ENCODE data around the gene CYTH4. TPM values are rescaled to one million over a fixed set of nuclear protein-coding genes. Genes with fewer than 3 reads are reported as not detected.
A peak's percentile ranks its signal among the peaks of the same experiment; 100 is the strongest.
"Not testable (repeated sequence)": the region's sequence is repeated elsewhere in the genome, so short reads cannot be mapped to it uniquely, and the experiment has no call there.

Gene CYTH4
- total RNA-seq, 2 donors from 2014 or later = 2.3 to 7.9 TPM

DNA sequence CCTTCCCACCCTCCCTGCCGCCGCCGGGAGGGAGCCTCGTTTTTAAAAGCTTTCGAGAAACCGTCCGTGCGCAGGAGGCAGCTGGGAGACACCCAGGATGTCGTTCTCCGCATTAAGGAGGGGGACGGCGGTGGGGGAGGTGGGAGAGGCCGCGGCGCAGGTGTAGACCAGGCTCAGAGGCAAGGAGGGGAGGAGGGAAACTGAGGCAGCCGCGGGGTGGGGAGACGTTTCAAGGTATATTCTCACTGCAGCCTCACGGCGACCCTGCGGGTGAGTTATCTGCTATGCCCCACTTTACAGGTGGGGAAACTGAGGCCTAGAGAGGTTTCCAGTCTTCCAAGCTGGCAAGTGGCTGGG is 42.7 kb downstream of the CYTH4 start:
- no peak for ATAC-seq
- peaks cover 39% of the 10 kb centered on the region for H3K4me1 ChIP-seq
- H3K27ac ChIP-seq = no peak overlapping the region
- H3K36me3 ChIP-seq (replicated peaks in 1 of 2; ENCODE audit: insufficient read depth in 1 of 2, low read depth in 2 of 2) = no peaks in the 10 kb centered on the region
- no peak overlapping the region for H3K4me3 ChIP-seq
- peaks cover 0 to 8% of the 10 kb centered on the region in 2 donors for H3K27me3 ChIP-seq
- intact Hi-C loops (cut with DNase I) = no loop called here
- TF ChIP-seq POLR2A (IDR thresholded peaks at IDR 0.05) (no peak), CTCF (IDR thresholded peaks at IDR 0.05) (no peak)
- no peak for DNase-seq
- WGBS, 2 donors = 6 to 10% methylated on average over 13 to 21 of the region's 21 CpGs
- no peaks in the 10 kb centered on the region for H3K9me3 ChIP-seq

DNA sequence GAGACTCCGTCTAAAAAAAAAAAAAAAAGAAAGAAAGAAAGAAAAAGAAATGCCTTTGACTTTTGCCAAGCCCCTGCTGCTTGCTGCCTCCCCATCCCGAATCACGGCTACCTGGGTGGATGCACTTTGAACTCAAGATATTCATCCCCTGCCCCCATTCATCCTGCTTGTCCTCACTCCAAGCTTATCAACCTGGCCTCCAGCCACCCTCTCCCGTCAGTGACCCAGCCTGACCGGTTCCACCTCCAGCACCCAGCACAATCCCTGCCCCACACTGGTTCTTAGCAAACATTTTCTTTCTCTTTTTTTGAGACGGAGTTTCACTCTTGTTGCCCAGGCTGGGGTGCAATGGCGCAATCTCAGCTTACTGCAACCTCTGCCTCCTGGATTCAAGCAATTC is 44.4 kb downstream of the CYTH4 start:
- peak overlapping the region in 2 of 4 donors; percentile 67 to 72 for H3K27ac ChIP-seq
- peak; percentile 86 for ATAC-seq
- H3K4me1 ChIP-seq = peaks cover 47% of the 10 kb centered on the region
- WGBS, 2 donors = 9 to 12% methylated on average over 7 of the region's 7 CpGs
- peaks cover 0 to 8% of the 10 kb centered on the region in 2 donors for H3K27me3 ChIP-seq
- DNase-seq = peak; percentile 78 to 89 (median 88)
- H3K9me3 ChIP-seq = no peaks in the 10 kb centered on the region
- no peak for TF ChIP-seq POLR2A (IDR thresholded peaks at IDR 0.05)
- TF ChIP-seq CTCF (IDR thresholded peaks at IDR 0.05) = no peak
- no peak overlapping the region for H3K4me3 ChIP-seq
- intact Hi-C loops (cut with DNase I) = no loop called here
- no peaks in the 10 kb centered on the region for H3K36me3 ChIP-seq (replicated peaks in 1 of 2; ENCODE audit: insufficient read depth in 1 of 2, low read depth in 2 of 2)

GRCh38 chr22:37328017-37328416 is 45.7 kb downstream of the CYTH4 start:
- peaks cover 47% of the 10 kb centered on the region for H3K4me1 ChIP-seq
- TF ChIP-seq POLR2A (IDR thresholded peaks at IDR 0.05) = no peak
- no peak for TF ChIP-seq CTCF (IDR thresholded peaks at IDR 0.05)
- 87% methylated on average over 8 of the region's 8 CpGs for WGBS, 2 donors

DNA sequence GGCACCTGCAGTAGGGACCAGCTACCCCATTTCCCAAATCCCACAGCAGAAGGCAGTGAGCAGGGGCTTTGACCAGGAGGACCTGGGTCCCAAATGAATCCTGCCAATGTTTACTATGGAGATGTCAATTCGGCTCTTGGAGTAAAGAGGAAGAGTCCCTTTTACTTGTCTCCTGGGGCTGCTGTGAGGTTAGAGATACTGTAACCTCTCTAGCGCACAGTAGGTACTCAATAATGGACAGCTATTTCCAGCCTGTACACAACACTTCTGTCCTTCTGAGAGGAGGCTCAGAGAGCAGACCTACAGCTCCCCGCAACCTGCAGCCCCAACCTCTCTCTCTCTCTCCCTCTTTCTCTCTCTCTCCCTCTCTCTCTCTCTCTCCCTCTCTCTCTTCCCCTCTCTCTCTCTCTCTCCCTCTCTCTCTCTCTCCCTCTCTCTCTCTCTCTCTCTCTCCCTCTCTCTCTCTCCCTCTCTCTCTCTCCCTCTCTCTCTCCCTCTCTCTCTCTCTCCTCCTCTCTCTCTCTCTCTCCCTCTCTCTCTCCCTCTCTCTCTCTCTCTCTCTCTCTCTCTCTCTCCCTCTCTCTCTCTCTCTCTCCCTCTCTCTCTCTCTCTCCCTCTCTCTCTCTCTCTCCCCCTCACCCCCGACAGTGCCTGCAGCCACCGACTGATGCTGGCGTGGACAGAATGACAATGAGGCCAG is 46.4 kb downstream of the CYTH4 start:
- intact Hi-C loops (cut with DNase I); H3K36me3 ChIP-seq (replicated peaks in 1 of 2; ENCODE audit: insufficient read depth in 1 of 2, low read depth in 2 of 2): not testable (repeated sequence)
- 49 to 65% methylated on average over 5 to 6 of the region's 6 CpGs for WGBS, 2 donors

More at GRCh38 chr22:37328017-37328416, 45.7 kb downstream of the CYTH4 start:
- DNase-seq (no peak), ATAC-seq (no peak)
- Histone ChIP-seq H3K4me3 (no peak overlapping the region), H3K27me3 (peaks cover 0 to 8% of the 10 kb centered on the region in 2 donors), H3K9me3 (no peaks in the 10 kb centered on the region), H3K36me3 (replicated peaks in 1 of 2; ENCODE audit: insufficient read depth in 1 of 2, low read depth in 2 of 2) (no peaks in the 10 kb centered on the region), H3K27ac (no peak overlapping the region)
- intact Hi-C loops (cut with DNase I) = no loop called here

More for the DNA sequence above, 46.4 kb downstream of the CYTH4 start:
- not testable (repeated sequence) for H3K4me3 ChIP-seq, H3K27me3 ChIP-seq, ATAC-seq, DNase-seq, H3K9me3 ChIP-seq, H3K27ac ChIP-seq
- peaks cover 42% of the 10 kb centered on the region for H3K4me1 ChIP-seq
- peak in 2 of 7 experiments; percentile 13 to 18 for TF ChIP-seq CTCF (IDR thresholded peaks at IDR 0.05)
